Coronary artery (tissue), 2 donors: Measurements from ENCODE around the gene CCDC69.

Experiments used
- DNase-seq: peaks from one replicate; pipeline ENCODE4 v3.0.0-alpha.2; 2017; ENCODE audit warnings: low spot score
- H3K27ac ChIP-seq, 2 donors: fragments of 200-600 bp; sonication (generic); one replicate each; pipeline ENCODE4 v1.5.1; 2016 to 2019
- H3K4me3 ChIP-seq: fragments of 200-600 bp; sonication (generic); 2 replicates; pipeline ENCODE4 v1.5.1; 2016; ENCODE audit warnings: mild to moderate bottlenecking, moderate library complexity
- TF ChIP-seq, protein P1 (sequence below): fragments of 200-600 bp; sonication (generic); IDR thresholded peaks from one replicate; pipeline ENCODE4 v1.5.1; 2019; ENCODE audit warnings: antibody characterized with exemption

Gene CCDC69

DNA sequence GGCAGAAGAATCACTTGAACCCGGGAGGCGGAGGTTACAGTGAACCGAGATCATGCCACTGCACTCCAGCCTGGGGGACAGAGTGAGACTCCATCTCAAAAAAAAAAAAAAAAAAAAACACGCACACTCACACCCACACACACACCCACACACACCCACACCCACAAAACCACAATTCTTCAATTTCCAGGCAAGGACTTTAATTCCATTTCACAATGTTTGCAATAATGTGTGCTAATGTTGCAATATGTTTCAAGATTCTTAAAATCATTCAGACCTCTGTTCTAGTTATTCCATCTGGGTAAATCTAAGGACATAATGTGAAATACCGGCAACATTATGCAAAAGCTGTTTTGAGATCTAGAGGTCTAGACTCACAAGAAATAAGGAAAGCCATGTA, 28.3 kb downstream of the CCDC69 start:
- TF ChIP-seq, protein P1, sequence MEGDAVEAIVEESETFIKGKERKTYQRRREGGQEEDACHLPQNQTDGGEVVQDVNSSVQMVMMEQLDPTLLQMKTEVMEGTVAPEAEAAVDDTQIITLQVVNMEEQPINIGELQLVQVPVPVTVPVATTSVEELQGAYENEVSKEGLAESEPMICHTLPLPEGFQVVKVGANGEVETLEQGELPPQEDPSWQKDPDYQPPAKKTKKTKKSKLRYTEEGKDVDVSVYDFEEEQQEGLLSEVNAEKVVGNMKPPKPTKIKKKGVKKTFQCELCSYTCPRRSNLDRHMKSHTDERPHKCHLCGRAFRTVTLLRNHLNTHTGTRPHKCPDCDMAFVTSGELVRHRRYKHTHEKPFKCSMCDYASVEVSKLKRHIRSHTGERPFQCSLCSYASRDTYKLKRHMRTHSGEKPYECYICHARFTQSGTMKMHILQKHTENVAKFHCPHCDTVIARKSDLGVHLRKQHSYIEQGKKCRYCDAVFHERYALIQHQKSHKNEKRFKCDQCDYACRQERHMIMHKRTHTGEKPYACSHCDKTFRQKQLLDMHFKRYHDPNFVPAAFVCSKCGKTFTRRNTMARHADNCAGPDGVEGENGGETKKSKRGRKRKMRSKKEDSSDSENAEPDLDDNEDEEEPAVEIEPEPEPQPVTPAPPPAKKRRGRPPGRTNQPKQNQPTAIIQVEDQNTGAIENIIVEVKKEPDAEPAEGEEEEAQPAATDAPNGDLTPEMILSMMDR = no peak
- Histone ChIP-seq H3K4me3 (no peak overlapping the region), H3K27ac (peak overlapping the region in 1 of 2 donors; percentile 65)
- DNase-seq = no peak

DNA sequence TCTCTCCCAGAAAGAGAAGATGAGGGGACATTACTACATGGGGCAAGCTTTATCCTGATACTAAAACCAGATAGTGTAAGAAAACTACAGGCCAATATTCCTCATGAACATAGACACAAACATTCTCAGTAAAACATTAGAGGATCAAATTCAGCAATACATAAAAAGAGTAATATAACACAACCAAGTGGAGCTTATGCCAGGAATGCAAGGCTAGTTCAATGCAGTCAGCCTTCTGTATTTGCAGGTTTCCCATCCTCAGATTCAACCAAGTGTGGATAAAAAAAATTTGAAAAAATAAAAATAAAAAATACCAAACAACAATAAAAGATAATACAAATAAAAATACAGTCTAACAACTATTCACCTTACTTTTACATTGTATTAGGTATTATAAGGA, 31.3 kb downstream of the CCDC69 start:
- H3K27ac ChIP-seq = no peak overlapping the region
- H3K4me3 ChIP-seq = no peak overlapping the region
- TF ChIP-seq, protein P1 = no peak
- DNase-seq = no peak

DNA sequence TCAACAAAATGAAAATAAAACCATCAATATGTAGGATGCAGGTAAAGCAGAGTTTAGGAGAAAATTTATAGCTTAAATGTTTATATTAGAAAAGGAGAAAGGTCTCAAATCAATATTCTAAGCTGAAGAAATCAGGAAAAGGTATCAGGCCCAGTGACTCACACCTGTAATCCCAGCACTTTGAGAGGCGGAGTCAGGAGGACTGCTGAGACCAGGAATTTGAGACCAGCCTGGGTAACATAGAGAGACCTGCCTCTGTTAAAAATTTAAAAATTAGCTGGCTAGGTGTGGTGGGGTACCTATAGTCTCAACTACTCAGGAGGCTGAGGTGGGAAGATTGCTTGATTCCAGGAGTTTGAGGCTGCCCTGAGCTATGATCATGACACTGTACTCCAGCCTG, 32.2 kb downstream of the CCDC69 start:
- no peak for DNase-seq
- H3K4me3 ChIP-seq = no peak overlapping the region
- H3K27ac ChIP-seq = no peak overlapping the region
- TF ChIP-seq, protein P1 = no peak

DNA sequence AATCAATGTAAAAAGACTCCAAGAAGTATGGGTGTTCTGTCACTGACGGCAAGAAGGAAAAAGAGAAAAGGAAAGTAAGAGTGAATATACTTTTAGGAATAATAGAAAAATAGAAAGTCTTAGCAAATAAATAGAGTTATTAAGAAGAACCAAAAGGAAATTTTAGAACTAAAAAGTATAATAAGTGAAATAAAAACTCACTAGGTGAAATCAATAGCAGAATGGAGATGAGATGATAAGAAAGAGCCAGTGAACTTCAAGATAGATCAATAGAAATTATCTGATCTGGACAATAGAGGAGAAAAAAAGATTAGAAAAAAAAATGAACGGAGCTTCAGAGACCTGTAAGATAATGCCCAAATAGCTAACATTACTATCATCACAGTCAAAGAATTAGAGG, 34.7 kb downstream of the CCDC69 start:
- DNase-seq = no peak
- H3K27ac ChIP-seq = no peak overlapping the region
- TF ChIP-seq, protein P1 = no peak
- no peak overlapping the region for H3K4me3 ChIP-seq

DNA sequence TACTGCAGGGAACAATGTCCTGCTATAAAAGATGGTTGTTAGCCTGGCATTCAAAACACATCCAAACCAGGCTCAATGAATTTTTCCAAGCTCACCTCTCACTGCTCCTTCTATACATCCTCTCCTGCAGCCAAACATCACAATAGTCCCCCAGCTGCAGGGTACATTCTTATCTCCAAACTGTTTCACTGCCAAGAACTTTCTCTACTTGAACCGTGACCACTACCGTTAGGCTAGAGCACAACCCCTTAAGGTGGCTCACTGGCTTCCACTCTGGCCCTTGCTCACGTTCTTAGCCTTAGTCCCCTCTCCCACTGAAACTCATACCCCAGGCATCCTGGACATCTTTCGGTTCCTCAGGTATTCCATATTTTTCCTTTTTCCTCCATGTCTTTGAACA, 37.4 kb downstream of the CCDC69 start:
- TF ChIP-seq, protein P1 = no peak
- no peak for DNase-seq
- H3K27ac ChIP-seq = no peak overlapping the region
- no peak overlapping the region for H3K4me3 ChIP-seq

DNA sequence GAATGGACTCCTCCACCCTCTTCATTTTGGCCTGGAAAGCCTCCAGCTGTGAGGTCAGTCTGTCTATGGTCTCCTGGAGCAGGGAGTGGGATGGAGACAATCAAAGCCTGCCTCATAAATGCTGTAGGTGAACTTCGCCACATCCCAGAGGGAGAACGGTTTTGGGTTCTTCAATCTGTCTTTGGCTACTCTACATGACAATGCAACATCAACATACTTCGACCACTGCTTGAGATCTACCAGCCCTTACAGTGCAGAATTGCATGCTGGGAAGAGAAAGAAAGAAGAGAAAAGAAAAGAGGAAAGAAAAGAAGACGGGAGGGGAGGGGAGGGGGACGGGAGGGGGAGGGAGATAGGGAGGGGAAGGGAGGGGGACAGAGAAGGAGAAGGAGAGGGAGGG, 37.8 kb downstream of the CCDC69 start:
- no peak overlapping the region for H3K4me3 ChIP-seq

DNA sequence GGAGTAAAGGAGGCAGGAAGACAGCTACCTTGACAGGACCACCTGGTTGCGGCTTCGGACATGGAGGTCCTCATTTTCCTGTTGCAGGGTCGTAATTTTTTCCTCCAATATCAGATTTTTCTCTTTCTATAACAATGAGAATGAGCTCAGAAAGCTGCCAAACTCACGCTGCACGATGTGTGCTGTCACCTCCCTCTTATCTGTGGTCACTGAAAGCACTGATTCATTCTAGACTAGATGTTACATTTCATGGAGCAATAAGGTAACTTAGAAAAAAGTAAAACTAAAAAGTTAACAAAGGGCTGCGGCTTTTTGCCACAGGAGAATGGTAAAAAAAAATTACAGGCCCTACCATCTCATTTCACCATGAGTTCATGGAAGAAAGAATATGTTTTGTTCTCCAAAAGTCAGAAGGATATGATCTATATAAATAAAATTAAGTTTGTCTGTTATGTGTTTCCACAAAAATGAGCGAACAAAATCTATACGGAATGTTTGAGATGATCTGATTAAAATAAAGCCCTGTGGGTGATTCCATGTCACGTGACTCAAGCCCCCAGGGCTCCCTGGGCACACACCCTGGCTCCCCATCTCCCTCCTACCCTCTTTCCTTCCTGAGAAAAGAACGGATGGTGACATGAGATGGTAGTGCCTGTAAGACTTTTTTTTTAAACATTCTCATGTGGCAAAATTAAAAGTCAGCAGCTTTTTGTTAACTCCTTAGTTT, 39.4 kb downstream of the CCDC69 start:
- DNase-seq = no peak
- TF ChIP-seq, protein P1 = no peak
- H3K27ac ChIP-seq = no peak overlapping the region

More for the DNA sequence above, 37.8 kb downstream of the CCDC69 start:
- H3K27ac ChIP-seq = no peak overlapping the region
- TF ChIP-seq, protein P1 = no peak
- no peak for DNase-seq

More for the DNA sequence above, 39.4 kb downstream of the CCDC69 start:
- H3K4me3 ChIP-seq = no peak overlapping the region
